PFSK-1 (cell line): ENCODE measurements around the gene HOXB2.

Experiments
- POLR2AphosphoS5 ChIP-seq: IDR thresholded peaks from 2 replicates; pipeline ENCODE4 v1.6.1; 2012; ENCODE audit warnings: low read depth, mild to moderate bottlenecking, control low read depth, low read length, moderate library complexity
- SIN3A ChIP-seq: IDR thresholded peaks from 2 replicates; pipeline ENCODE4 v1.6.1; 2012; ENCODE audit warnings: mild to moderate bottlenecking, low read length, moderate library complexity, borderline replicate concordance; ENCODE audit not compliant: insufficient read depth
- TAF1 ChIP-seq: IDR thresholded peaks from 2 replicates; pipeline ENCODE4 v1.6.1; 2012; ENCODE audit warnings: low read length, control low read depth, borderline replicate concordance; ENCODE audit not compliant: insufficient read depth

GRCh38 chr17:48592577-48592976, 47.7 kb upstream of the HOXB2 start:
- TF ChIP-seq SIN3A: no peak
- no peak for TF ChIP-seq POLR2AphosphoS5
- no peak for TF ChIP-seq TAF1
